Measurements from ENCODE around the gene IL10RB. TPM values are rescaled to one million over a fixed set of nuclear protein-coding genes. Genes with fewer than 3 reads are reported as not detected.
A peak's percentile ranks its signal among the peaks of the same experiment; 100 is the strongest.

IL10RB gene
- total and polyA plus RNA-seq, 10 of the 15 experiments (the other 5 are each of a cell fraction or from before 2014, with no cell fraction given): 15.0 to 55.1 (median 34.9) TPM

DNA sequence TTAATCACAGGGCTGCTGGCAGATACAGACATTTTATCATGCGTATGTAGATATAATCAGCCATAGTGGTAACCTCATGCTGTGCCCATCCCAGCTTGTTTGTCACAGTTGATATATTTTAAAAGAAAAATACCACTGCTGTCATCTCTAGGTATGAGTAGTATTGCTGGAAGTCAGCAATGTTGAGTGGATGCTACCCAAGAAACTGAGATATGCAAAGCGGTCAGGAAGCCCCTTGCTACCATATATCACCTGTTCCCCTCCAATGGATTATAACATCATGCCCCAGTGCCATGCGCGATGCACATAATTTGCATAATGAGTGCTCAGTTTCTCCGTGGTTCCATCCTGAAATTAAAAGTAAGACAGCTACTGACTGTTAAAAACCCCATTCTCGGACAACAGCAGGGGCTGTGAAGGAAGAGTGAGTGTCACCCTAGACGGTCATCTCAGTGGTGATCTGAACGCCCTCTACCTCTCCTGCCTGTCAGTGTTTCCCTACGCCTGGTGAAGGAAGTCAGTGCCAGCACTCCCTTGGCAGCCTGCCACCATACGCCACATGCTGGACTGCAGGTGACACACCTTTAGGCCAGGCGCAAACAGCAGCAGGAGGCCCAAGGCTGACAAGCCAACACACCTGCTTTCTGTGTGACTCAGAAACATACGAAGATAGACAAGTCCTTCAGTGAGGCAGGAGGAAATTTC is 2.7 kb downstream of the IL10RB start (continued):
- TF ChIP-seq, protein P1, sequence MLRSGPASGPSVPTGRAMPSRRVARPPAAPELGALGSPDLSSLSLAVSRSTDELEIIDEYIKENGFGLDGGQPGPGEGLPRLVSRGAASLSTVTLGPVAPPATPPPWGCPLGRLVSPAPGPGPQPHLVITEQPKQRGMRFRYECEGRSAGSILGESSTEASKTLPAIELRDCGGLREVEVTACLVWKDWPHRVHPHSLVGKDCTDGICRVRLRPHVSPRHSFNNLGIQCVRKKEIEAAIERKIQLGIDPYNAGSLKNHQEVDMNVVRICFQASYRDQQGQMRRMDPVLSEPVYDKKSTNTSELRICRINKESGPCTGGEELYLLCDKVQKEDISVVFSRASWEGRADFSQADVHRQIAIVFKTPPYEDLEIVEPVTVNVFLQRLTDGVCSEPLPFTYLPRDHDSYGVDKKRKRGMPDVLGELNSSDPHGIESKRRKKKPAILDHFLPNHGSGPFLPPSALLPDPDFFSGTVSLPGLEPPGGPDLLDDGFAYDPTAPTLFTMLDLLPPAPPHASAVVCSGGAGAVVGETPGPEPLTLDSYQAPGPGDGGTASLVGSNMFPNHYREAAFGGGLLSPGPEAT (IDR thresholded peaks at IDR 0.05; ENCODE audit: low read depth): peak; percentile 39; the same call in 1 of the 2 replicates
- no peak; the same call in none of the 2 replicates for TF ChIP-seq CREB1 (IDR thresholded peaks at IDR 0.05; ENCODE audit: low read depth)
- peak; percentile 79; the same call in 1 of the 2 replicates for TF ChIP-seq ZBED1 (IDR thresholded peaks at IDR 0.05; ENCODE audit: borderline replicate concordance)
- TF ChIP-seq TAF1 (IDR thresholded peaks at IDR 0.05; ENCODE audit: borderline replicate concordance, low read depth, low read length): no peak
- no peak for TF ChIP-seq RFX5 (IDR thresholded peaks at IDR 0.05; ENCODE audit: low read depth, low read length)
- TF ChIP-seq ASH2L (IDR thresholded peaks at IDR 0.05; ENCODE audit: borderline replicate concordance, low read depth): no peak
- no peak for TF ChIP-seq BMI1 (IDR thresholded peaks at IDR 0.05; ENCODE audit: borderline replicate concordance)
- TF ChIP-seq STAT3 (IDR thresholded peaks at IDR 0.05; ENCODE audit: low read depth, low read length): no peak
- no peak for TF ChIP-seq PAX8 (IDR thresholded peaks at IDR 0.05)
- TF ChIP-seq MYC (IDR thresholded peaks at IDR 0.05; ENCODE audit: insufficient read depth, insufficient read length, insufficient replicate concordance, low read length, severe bottlenecking): no peak
- TF ChIP-seq RAD51 (IDR thresholded peaks at IDR 0.05): no peak
- TF ChIP-seq, protein P2, sequence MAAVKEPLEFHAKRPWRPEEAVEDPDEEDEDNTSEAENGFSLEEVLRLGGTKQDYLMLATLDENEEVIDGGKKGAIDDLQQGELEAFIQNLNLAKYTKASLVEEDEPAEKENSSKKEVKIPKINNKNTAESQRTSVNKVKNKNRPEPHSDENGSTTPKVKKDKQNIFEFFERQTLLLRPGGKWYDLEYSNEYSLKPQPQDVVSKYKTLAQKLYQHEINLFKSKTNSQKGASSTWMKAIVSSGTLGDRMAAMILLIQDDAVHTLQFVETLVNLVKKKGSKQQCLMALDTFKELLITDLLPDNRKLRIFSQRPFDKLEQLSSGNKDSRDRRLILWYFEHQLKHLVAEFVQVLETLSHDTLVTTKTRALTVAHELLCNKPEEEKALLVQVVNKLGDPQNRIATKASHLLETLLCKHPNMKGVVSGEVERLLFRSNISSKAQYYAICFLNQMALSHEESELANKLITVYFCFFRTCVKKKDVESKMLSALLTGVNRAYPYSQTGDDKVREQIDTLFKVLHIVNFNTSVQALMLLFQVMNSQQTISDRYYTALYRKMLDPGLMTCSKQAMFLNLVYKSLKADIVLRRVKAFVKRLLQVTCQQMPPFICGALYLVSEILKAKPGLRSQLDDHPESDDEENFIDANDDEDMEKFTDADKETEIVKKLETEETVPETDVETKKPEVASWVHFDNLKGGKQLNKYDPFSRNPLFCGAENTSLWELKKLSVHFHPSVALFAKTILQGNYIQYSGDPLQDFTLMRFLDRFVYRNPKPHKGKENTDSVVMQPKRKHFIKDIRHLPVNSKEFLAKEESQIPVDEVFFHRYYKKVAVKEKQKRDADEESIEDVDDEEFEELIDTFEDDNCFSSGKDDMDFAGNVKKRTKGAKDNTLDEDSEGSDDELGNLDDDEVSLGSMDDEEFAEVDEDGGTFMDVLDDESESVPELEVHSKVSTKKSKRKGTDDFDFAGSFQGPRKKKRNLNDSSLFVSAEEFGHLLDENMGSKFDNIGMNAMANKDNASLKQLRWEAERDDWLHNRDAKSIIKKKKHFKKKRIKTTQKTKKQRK (IDR thresholded peaks at IDR 0.05; ENCODE audit: low read depth, low read length): no peak
- TF ChIP-seq CEBPB (IDR thresholded peaks at IDR 0.05; ENCODE audit: borderline replicate concordance in 1 of 2, low read depth in 2 of 2, low read length in 2 of 2): no peak
- no peak for TF ChIP-seq HDAC2 (IDR thresholded peaks at IDR 0.05)
- TF ChIP-seq NFYA (IDR thresholded peaks at IDR 0.05; ENCODE audit: borderline replicate concordance, low read depth, low read length): no peak
- TF ChIP-seq NR2C1 (IDR thresholded peaks at IDR 0.05): no peak
- TF ChIP-seq POLR2A (IDR thresholded peaks at IDR 0.05; ENCODE audit: low read depth, low read length): peak; percentile 73
- TF ChIP-seq, protein P3, sequence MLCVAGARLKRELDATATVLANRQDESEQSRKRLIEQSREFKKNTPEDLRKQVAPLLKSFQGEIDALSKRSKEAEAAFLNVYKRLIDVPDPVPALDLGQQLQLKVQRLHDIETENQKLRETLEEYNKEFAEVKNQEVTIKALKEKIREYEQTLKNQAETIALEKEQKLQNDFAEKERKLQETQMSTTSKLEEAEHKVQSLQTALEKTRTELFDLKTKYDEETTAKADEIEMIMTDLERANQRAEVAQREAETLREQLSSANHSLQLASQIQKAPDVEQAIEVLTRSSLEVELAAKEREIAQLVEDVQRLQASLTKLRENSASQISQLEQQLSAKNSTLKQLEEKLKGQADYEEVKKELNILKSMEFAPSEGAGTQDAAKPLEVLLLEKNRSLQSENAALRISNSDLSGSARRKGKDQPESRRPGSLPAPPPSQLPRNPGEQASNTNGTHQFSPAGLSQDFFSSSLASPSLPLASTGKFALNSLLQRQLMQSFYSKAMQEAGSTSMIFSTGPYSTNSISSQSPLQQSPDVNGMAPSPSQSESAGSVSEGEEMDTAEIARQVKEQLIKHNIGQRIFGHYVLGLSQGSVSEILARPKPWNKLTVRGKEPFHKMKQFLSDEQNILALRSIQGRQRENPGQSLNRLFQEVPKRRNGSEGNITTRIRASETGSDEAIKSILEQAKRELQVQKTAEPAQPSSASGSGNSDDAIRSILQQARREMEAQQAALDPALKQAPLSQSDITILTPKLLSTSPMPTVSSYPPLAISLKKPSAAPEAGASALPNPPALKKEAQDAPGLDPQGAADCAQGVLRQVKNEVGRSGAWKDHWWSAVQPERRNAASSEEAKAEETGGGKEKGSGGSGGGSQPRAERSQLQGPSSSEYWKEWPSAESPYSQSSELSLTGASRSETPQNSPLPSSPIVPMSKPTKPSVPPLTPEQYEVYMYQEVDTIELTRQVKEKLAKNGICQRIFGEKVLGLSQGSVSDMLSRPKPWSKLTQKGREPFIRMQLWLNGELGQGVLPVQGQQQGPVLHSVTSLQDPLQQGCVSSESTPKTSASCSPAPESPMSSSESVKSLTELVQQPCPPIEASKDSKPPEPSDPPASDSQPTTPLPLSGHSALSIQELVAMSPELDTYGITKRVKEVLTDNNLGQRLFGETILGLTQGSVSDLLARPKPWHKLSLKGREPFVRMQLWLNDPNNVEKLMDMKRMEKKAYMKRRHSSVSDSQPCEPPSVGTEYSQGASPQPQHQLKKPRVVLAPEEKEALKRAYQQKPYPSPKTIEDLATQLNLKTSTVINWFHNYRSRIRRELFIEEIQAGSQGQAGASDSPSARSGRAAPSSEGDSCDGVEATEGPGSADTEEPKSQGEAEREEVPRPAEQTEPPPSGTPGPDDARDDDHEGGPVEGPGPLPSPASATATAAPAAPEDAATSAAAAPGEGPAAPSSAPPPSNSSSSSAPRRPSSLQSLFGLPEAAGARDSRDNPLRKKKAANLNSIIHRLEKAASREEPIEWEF (IDR thresholded peaks at IDR 0.05; ENCODE audit: insufficient replicate concordance, low read depth, low read length): no peak
- TF ChIP-seq NFXL1 (IDR thresholded peaks at IDR 0.05; ENCODE audit: borderline replicate concordance): no peak
- peak; percentile 97; the same call in 2 of the 3 replicates for TF ChIP-seq POU2F2 (IDR thresholded peaks at IDR 0.05; ENCODE audit: borderline replicate concordance, low read depth, low read length)
- TF ChIP-seq SMAD1 (IDR thresholded peaks at IDR 0.05; ENCODE audit: low read depth, partially characterized antibody): peak; percentile 59
